HG02840 (cell line): Measurements from ENCODE around the gene PGA3.
"Not testable (repeated sequence)": the region's sequence is repeated elsewhere in the genome, so short reads cannot be mapped to it uniquely, and the experiment has no call there.

ENCODE experiments used
- ATAC-seq: cut with Tn5 transposase; IDR thresholded peaks from one replicate; pipeline ENCODE4 v1.9.1; 2021; ENCODE audit warnings: mild to moderate bottlenecking, moderate library complexity, moderate number of reproducible peaks; ENCODE audit not compliant: unreplicated experiment, low FRiP score

The PGA3 gene

DNA sequence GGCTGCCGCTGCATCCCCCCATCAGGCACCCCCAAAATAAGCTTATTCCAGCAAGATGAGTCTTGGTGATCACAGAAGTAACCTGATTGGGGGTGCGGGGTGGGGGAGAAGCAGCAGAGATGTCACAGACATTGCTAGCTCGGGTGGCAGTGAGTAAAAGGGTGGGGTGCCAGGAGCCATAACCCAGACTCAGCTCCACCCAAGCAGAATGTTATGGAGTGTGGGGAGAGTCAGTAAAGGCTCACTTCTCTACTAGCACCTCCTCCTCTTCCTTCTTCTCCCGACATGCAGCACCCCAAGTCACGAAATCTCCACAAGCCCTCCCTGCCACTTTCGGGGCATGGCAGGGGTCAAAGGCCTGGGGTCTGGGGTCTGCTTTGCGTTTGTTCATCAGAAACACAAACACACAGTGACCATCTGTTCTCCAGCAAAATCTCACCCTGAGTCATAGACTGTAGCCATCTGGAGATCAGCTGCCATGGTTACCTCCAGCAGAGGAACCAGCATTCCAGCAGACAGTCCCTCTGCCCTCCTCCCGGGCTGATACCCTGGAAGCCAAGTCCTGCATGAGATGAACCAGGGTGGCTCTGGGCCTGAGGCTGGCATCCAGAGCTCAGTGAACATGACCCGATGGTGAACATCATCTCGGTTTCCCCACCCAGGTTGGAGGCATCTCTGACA is 42.1 kb downstream of the PGA3 start:
- ATAC-seq = not testable (repeated sequence)

- ATAC-seq = not testable (repeated sequence)
Observed at GRCh38 chr11:61248071-61248470, 44.8 kb downstream of the PGA3 start.

GRCh38 chr11:61249201-61249600 is 45.9 kb downstream of the PGA3 start:
- ATAC-seq = not testable (repeated sequence)

- not testable (repeated sequence) for ATAC-seq
Observed at GRCh38 chr11:61250796-61251765, 47.8 kb downstream of the PGA3 start.

- not testable (repeated sequence) for ATAC-seq
Observed at GRCh38 chr11:61252332-61252731, 49.0 kb downstream of the PGA3 start.

DNA sequence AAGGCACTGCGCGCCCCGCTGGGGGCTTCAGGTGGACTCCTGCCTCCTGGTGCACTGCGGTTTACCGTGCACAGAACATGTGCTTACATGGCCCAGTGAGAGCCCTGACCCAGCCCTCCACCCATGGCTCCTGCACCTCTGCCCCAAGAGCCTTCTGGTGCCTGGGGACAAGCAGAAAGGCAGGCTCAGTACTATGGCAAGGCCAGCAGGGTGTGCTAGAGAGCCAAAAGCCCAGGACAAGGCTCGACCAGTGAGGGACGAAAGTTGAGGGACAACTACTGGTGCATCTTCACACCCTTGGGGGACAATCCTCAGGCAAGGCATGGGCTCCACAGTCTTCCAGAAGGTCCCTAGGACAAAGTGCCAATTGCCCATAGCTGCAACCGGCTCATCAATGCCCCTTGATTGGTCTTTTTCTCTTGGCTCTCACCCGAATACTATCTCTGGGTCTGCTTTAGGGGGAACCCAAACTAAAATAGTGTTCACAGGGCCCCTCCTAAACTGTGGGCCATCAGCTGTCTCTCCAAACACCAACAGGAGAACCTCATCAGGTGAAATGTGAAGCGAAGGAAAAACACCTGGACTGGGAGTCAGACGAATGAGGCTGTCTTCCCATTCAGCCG is 51.2 kb downstream of the PGA3 start:
- no peak for ATAC-seq

GRCh38 chr11:61256710-61257482 is 53.6 kb downstream of the PGA3 start:
- ATAC-seq = no peak

- no peak for ATAC-seq
Observed at GRCh38 chr11:61258546-61258945, 55.2 kb downstream of the PGA3 start.

DNA sequence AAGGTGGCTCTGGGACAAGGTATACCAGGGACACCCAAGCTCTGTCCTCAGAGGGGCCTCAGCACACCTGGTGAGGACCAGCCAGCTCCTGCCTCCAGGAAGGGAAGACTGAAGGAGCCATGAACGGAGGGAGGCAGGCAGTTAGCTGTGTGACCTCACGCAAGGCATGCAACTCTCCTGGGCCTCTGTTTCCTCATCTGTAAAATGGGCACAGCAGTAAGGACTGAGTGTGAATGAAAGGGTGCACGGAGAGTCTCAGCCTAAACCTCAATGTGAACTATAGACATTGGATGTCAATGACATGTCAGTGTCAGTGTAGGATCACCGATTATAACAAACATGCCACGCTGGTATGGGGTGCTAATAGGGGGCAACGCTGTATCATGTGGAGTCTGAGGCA is 56.0 kb downstream of the PGA3 start:
- no peak for ATAC-seq
